GM12878 (cell line): Measurements from ENCODE around the gene SKAP1. TPM values are rescaled to one million over a fixed set of nuclear protein-coding genes. Genes with fewer than 3 reads are reported as not detected.

Source experiments
- ATAC-seq: fragments of 200-7000 bp; cut with Tn5 transposase; 3 replicates; pipeline ENCODE4 v1.9.1; 2020; ENCODE audit warnings: mild to moderate bottlenecking, moderate library complexity
- BruUV-seq: library from RNA; stranded (reverse); fragments of 400-500 nt; replicated peaks from 2 replicates; lab custom pipeline; 2021; lab: Mats Ljungman, UMichigan
- CTCF ChIA-PET: fragments of 300-600 bp; sonication (Branson Sonifier 250); formaldehyde crosslinking; extraction: SDS; loops from one replicate; lab custom pipeline; 2021; ENCODE audit warnings: inconsistent platforms; lab: Yijun Ruan, JAX
- POLR2A ChIA-PET: fragments of 350-600 bp; formaldehyde crosslinking; extraction: SDS; loops from one replicate; lab custom pipeline; 2021; ENCODE audit warnings: inconsistent platforms; lab: Charles Lee
- RAD21 ChIA-PET: fragments of 300-600 bp; sonication (Branson Sonifier 250); formaldehyde crosslinking; loops from one replicate; lab custom pipeline; 2023; ENCODE audit warnings: antibody characterized with exemption; ENCODE audit not compliant: unreplicated experiment; lab: Charles Lee
- SMC1A ChIA-PET: fragments of 300-600 bp; sonication (Branson Sonifier 250); formaldehyde crosslinking; loops from one replicate; lab custom pipeline; 2023; ENCODE audit not compliant: unreplicated experiment, uncharacterized antibody; lab: Charles Lee
- DNase-seq: peaks from one replicate; pipeline ENCODE4 v3.0.0-alpha.2; 2011; ENCODE audit warnings: low read depth, low spot score
- FAIRE-seq: peaks from 3 replicates; lab custom pipeline; 2011; peaks lifted over from hg19 to GRCh38; lab: Jason Lieb, UNC
- H2AFZ ChIP-seq: 2 replicates; pipeline ENCODE4 v1.6.0; 2011; ENCODE audit warnings: low read depth, low read length, control low read depth; ENCODE audit not compliant: control insufficient read depth
- H3K27ac ChIP-seq: 2 replicates; pipeline ENCODE4 v1.5.1; 2011; ENCODE audit warnings: control low read depth; ENCODE audit not compliant: control insufficient read depth, insufficient read depth
- H3K27me3 ChIP-seq, 2 experiments: replicated peaks in 1 of 2; 2 replicates each; pipeline versions ENCODE4 v1.6.0 to v1.6.1; 2011; ENCODE audit warnings: low read length in 1 of 2; ENCODE audit not compliant: control insufficient read depth in 2 of 2, insufficient read depth in 2 of 2
- H3K36me3 ChIP-seq, 2 experiments: 2 replicates each; pipeline ENCODE4 v1.5.1; 2011; ENCODE audit warnings: low read length in 1 of 2; ENCODE audit not compliant: control insufficient read depth in 2 of 2, insufficient read depth in 2 of 2
- H3K4me1 ChIP-seq: 2 replicates; pipeline ENCODE4 v1.6.1; 2011; ENCODE audit warnings: mild to moderate bottlenecking, low read length, moderate library complexity, mixed read lengths; ENCODE audit not compliant: control insufficient read depth, insufficient read depth
- H3K4me2 ChIP-seq: 2 replicates; pipeline ENCODE4 v1.6.0; 2011; ENCODE audit warnings: control low read depth; ENCODE audit not compliant: control insufficient read depth, insufficient read depth
- H3K4me3 ChIP-seq: fragments of 200-600 bp; sonication (generic); 2 replicates; pipeline ENCODE4 v1.5.1; 2016
- H3K79me2 ChIP-seq: 2 replicates; pipeline ENCODE4 v1.6.0; 2011; ENCODE audit warnings: low read length; ENCODE audit not compliant: control insufficient read depth, insufficient read depth
- H3K9ac ChIP-seq: 2 replicates; pipeline ENCODE4 v1.8.0; 2011; ENCODE audit warnings: low read length, control low read depth, mixed read lengths; ENCODE audit not compliant: control insufficient read depth, insufficient read depth
- H3K9me3 ChIP-seq: replicated peaks from 3 replicates; pipeline ENCODE4 v1.5.1; 2011; ENCODE audit warnings: mild to moderate bottlenecking, low read length; ENCODE audit not compliant: control insufficient read depth, insufficient read depth
- H4K20me1 ChIP-seq: 2 replicates; pipeline ENCODE4 v1.6.0; 2011; ENCODE audit not compliant: control insufficient read depth, insufficient read depth
- CHD1 ChIP-seq: IDR thresholded peaks from 2 replicates; pipeline ENCODE4 v1.6.1; 2012; ENCODE audit warnings: low read depth, low read length, improper control_type of control experiment
- MXI1 ChIP-seq: fragments of 150-350 bp; IDR thresholded peaks from 2 replicates; pipeline ENCODE4 v1.6.1; 2011; ENCODE audit warnings: low read depth, mild to moderate bottlenecking, inconsistent platforms, low read length, improper control_type of control experiment
- NBN ChIP-seq: fragments of 450-650 bp; IDR thresholded peaks from 2 replicates; pipeline ENCODE4 v1.6.1; 2016
- NR2C1 ChIP-seq: fragments of 450-650 bp; IDR thresholded peaks from 2 replicates; pipeline ENCODE4 v1.6.1; 2017; ENCODE audit warnings: antibody characterized with exemption, mild to moderate bottlenecking, moderate library complexity
- NR2C2 ChIP-seq: IDR thresholded peaks from 2 replicates; pipeline ENCODE4 v1.6.1; 2011; ENCODE audit warnings: borderline replicate concordance, low read depth; ENCODE audit not compliant: control insufficient read depth, insufficient read length
- POU2F2 ChIP-seq: IDR thresholded peaks from 3 replicates; pipeline ENCODE4 v1.6.1; 2011; ENCODE audit warnings: low read depth, mild to moderate bottlenecking, low read length, borderline replicate concordance
- SREBF2 ChIP-seq: IDR thresholded peaks from 2 replicates; pipeline ENCODE4 v1.6.1; 2012; ENCODE audit warnings: mild to moderate bottlenecking, low read length
- whole genome bisulfite sequencing: methylation state at CpG from one replicate; pipeline ENCODE4 v1.1.6; 2016; ENCODE audit warnings: low lambda C conversion rate; ENCODE audit not compliant: insufficient replicate concordance, insufficient coverage; ENCODE audit errors: missing lambda C conversion rate; 5-methylcytosine and 5-hydroxymethylcytosine counted together
- in situ Hi-C: fragments of 300-500 bp; cut with MboI; formaldehyde crosslinking; loops from 9 replicates; pipeline ENCODE4 v1.14.3; 2018; ENCODE audit warnings: mixed read lengths
- intact Hi-C: fragments of 100-400 bp; cut with micrococcal nuclease; formaldehyde crosslinking; loops from one replicate; pipeline ENCODE4 v1.14.2; 2022; ENCODE audit not compliant: unreplicated experiment
- polyA plus RNA-seq, 11 experiments: library from polyadenylated mRNA; depleted of rRNA in 4 of 11; unstranded in 6 of 11; stranded (reverse) in 5 of 11; fragments of >200 nt; fragmentation: Nextera tagmentation in 4 of 11; fragmentation: Illumina TruSeq in 1 of 11; extraction: Ambion mirVana in 4 of 11; extraction: Trizol in 1 of 11; gene quantifications; 1 replicate in 1 of 11; 2 replicates in 10 of 11; pipeline versions ENCODE4 v1.2.1 to v1.2.3, GENCODE V29; 2011 to 2016; ENCODE audit warnings: inconsistent platforms in 2 of 11, missing spikeins in 2 of 11, low read depth in 1 of 11
- total RNA-seq, 4 experiments: library from RNA; depleted of rRNA in 3 of 4; stranded (reverse); fragments of >200 nt in 3 of 4; fragmentation: Illumina TruSeq in 1 of 4; extraction: Trizol in 1 of 4; gene quantifications; 2 replicates each; pipeline versions ENCODE4 v1.2.1 to v1.2.3, GENCODE V29; 2013 to 2021
- TF ChIP-seq, protein P1 (sequence below): IDR thresholded peaks from 2 replicates; pipeline ENCODE4 v1.6.1; 2011; ENCODE audit warnings: low read depth, mild to moderate bottlenecking, low read length, moderate library complexity, borderline replicate concordance; ENCODE audit errors: extremely low read depth

Gene SKAP1
- total and polyA plus RNA-seq, 10 of the 15 experiments (the other 5 are each of a cell fraction or from before 2014, with no cell fraction given) = 17.1 to 97.6 (median 35.9) TPM

GRCh38 chr17:48211011-48211410, 219.0 kb downstream of the SKAP1 start (continued):
- TF ChIP-seq MXI1 = no peak
- TF ChIP-seq POU2F2 = no peak

DNA sequence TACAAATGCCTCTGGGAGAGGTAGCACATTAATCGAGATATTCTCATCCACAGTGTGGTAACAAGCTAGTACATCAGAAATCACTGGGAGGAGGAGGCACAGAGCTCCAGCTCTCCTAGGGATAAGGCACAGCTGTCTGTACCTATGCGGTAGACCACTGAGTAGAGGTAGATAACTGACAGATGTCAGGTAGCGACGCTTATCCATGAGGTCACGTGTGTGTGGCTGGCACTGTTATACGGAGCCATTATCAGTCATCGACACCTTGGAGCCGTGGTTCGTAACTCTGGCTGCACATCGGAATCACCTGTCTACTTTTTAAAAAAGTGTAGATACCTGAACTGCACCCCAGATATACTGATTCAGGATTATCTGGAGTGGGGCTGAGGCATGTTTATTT, 220.0 kb downstream of the SKAP1 start:
- TF ChIP-seq NR2C1 (no peak), NR2C2 (no peak), SREBF2 (no peak), CHD1 (no peak), NBN (no peak)
- TF ChIP-seq, protein P1, sequence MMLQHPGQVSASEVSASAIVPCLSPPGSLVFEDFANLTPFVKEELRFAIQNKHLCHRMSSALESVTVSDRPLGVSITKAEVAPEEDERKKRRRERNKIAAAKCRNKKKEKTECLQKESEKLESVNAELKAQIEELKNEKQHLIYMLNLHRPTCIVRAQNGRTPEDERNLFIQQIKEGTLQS = no peak
- TF ChIP-seq, all 136 proteins: peak for 0
- Histone ChIP-seq H3K9ac (no peak overlapping the region), H3K4me1 (no peaks in the 10 kb centered on the region), H3K27ac (no peak overlapping the region), H3K36me3 (no peaks in the 10 kb centered on the region; a peak in 2 of 4 replicates), H3K4me2 (no peak overlapping the region), H3K4me3 (no peak overlapping the region), H3K27me3 (no peaks in the 10 kb centered on the region), H3K79me2 (no peaks in the 10 kb centered on the region), H3K9me3 (no peaks in the 10 kb centered on the region), H4K20me1 (no peaks in the 10 kb centered on the region), H2AFZ (no peak overlapping the region)
- BruUV-seq = no TSS peak
- whole genome bisulfite sequencing = 91% methylated on average over 10 of the region's 10 CpGs
- no peak for ATAC-seq
- ChIA-PET POLR2A (no interaction called here), RAD21 (no interaction called here), CTCF (no interaction called here), SMC1A (no interaction called here)
- intact Hi-C loops = no loop called here
- no peak for DNase-seq
- in situ Hi-C loops = no loop called here
- FAIRE-seq = no peak
